Glomerular visceral epithelial cell (primary cell): ENCODE results near the gene OPRL1.

Experiments
- DNase-seq: peaks from one replicate; pipeline ENCODE4 v3.0.0-alpha.2; 2016; ENCODE audit errors: extremely low spot score

Gene OPRL1

DNA sequence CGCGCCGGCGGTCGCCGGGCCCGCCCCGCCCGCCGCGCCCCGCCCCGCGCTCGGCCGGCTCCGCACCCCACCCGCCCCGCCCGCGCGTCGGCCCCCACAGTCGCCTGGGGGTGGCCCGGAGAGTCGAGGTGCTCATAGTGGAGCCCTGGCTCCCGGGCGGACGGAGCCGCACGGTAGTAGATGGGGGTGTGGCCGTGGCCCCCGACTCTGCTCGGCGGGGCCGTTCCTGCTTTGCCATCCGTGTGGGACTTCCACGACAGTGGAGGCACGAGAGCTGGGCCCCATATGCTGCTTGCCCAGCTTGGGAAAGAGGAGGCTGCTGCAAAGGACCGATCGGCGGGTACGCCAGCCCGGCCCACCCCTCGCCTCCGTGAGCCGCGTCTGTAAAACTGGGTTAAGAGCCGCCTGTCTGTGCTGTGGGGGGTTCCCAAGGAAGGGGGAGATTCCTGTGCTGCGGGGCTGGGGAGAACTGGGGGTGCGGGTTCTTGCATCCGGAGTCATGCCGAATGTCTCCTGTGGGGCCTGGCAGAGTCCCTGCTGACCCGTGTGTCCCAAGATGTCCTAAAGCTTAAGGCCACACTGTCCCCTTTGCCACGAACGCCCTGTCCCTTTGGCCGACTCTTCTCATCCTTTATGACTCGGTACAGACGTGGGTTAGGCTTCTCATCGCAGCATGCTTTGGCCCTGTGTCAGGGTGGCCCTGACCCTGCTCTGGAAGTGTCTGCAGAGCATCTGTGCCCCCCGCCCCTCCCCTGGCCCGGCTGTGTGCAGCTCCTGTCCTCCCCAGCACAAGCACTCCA lies at the start of gene OPRL1:
OPRL1 (plus strand) TSS at position 70 of the 800 bp plus-strand sequence. CDS start 12,639 bp downstream, outside the sequence.
- DNase-seq = no peak

DNA sequence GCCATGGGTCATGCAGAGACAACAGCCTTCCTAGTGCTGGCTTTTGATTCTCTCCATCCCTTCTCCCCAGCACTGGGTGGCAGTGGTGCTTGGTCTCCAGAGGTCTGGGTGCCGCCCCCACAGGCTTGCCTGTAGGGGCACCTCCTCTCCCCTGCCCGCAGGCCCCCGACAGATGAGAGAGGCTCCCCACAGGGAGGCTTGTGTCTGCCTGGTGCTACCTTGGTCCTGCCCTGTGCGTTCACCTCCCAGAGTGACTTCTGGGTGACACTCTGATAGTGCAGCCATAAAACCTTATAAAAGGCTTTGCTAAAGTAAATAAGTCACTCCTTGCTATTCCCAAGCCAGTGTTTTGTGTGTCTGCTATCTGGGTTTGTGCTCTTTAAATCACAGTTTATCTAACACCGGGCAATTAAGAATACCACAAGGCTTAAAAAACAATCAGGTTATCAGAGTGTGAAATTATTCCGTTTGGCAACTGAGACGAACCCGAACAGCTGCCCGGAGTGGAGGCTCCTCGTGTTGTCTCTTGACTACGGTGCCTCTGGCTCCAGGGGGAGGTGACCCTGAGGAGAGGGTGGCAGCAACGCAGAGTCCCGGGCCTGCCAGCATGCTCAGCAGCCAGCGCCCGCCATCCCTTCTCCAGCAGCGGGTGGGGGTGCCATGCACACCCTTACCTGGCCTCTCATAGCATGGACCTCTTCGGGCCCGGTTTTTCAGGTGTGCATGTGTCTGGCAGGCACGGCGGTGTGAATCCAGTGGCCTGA lies 49.3 kb upstream of the OPRL1 start:
- no peak for DNase-seq

DNA sequence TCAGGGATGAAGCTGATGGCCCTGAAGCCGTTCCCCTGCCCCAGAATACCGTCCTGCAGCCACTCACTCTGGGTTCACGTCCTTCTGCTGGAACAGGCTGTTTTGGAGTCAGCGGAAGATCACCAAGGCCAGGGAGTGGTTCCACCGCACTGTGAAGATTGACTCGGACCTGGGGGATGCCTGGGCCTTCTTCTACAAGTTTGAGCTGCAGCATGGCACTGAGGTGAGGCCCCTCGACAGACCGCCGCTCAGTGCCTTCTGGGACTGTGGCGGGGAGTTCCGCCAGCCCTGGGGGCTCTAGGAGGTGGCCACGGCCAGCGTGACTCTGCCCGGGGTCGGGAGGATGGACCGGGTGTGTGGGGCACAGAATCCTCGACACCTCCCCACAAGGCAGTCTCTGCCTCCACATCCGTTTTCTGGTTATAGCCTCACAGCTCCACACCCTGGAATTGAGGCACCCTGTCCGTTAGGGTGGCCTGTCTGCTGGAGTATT lies 48.0 kb upstream of the OPRL1 start:
- no peak for DNase-seq

DNA sequence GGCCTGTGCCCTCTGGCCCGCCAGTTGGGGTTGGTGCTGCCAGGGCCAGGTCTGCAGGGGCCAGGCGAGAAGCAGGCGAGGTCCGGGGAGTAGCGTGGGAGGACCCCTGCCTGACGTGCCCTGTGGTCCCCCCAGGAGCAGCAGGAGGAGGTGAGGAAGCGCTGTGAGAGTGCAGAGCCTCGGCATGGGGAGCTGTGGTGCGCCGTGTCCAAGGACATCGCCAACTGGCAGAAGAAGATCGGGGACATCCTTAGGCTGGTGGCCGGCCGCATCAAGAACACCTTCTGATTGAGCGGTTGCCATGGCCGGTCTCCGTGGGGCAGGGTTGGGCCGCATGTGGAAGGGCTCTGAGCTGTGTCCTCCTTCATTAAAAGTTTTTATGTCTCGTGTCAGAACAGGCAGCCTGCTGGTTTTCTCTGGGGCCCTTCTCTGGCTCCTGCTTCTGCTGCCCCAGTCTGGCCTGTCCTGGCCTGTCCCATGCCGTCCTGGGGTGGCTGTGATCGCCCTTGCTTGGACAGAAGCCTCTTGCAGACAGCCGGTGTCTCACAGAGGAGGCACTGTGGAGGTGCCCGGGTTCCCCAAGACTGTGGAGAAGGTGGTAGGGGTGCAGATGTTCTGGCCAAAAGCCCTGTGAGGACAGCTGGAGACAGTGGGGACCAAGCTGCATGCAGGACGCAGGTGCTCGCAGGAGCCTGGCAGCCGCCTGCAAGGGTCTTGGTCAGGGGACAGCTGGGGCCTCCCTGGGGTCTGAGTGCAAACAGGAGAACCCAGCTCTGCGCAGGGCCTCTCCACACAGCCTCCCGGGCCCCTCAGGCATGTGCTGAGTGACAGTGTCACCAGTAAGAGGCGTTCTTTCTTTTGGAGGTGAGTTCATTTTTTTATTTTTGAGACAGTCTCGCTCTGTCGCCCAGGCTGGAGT lies 46.9 kb upstream of the OPRL1 start:
- DNase-seq = no peak

DNA sequence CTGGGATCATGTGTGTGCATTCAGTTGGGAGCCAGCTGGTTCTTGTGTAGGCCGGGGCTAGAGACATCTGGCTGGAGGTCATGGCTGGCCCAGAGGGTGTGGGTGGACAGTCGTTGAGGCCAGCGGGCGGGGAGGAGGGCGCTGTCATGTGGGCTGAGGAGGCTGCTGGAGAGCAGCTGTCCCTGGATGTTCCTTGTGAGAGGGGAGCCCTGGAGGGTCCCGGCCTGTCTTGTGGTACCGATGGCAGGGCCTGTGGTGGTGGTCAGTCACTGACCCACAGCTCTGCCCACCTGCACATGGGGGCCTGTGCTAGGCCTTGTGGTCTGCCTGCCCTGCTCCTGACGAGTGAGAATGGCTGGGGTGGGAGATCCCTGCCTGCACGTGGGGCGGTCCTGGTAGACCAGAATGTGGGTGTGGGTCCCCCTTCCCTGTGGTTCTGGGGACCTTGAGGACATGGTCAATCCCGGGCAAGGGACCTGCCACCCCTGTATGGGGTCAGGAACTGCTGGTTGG lies 45.8 kb upstream of the OPRL1 start:
- DNase-seq = no peak

DNA sequence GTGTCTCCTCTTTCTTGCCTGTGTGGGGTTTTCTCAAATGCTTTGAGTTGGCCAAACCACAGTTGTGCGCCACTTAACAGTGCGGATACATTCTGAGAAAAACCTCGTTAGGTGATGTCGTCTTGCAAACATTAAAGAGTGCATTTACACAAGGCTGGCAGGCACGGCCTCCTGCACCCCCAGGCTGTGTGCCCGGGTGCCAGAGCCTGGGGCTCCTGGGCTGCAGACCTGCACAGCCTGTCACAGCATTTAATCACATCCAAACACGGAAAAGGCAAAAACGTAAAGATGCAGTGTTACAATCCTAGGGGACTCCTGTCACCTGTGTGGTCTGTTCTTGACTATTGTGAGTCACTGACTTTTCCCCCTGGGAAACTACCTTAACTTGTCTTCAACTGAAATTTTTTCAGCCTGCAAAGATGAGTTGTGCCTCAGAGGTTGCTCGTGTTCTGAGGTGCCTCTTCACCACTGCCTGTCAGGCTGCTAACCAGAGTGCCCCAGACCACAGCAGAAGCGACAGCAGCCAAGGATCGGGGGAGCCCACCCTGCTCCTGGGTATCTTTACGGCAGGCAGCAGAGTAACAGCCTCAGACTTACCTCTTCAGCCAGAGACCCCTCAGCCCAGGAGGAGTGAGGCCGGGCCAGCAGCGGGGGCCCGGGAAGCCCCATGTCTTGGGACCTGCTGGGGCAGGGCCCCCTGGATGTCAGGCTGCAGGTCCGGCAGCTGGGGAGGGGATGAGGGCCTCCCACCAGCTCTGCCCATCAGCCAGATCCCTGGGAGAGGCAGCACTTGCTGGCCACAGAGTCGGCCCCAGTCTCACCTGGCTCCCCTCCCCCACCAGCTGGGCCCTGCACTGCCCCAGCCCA lies 44.6 kb upstream of the OPRL1 start:
- DNase-seq = no peak

DNA sequence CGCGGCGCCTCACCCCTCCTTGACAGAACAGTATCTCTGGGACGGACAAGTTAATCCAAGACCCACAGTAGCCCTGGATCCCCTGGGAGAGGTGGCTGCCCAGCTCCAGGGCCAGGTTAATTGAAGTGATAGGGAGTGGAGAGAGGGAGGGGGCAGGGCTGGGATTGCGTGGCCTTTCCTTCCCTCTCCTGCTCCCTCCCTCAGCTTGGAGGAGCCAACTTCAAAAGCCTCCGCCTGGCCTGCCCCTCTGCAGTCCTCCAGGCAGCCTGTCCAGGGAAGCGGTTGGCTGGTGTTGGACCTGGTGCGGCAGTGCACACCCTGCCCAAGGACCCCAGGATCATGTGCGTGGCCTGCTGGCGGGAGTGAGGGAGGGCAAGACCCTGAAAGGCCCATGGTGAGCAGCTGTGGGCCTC lies 43.9 kb upstream of the OPRL1 start, which contains the start of gene C20orf204:
C20orf204 (plus strand) TSS at position 250 of the 413 bp plus-strand sequence; CDS start at position 392, 142 bp downstream.
- DNase-seq = no peak

DNA sequence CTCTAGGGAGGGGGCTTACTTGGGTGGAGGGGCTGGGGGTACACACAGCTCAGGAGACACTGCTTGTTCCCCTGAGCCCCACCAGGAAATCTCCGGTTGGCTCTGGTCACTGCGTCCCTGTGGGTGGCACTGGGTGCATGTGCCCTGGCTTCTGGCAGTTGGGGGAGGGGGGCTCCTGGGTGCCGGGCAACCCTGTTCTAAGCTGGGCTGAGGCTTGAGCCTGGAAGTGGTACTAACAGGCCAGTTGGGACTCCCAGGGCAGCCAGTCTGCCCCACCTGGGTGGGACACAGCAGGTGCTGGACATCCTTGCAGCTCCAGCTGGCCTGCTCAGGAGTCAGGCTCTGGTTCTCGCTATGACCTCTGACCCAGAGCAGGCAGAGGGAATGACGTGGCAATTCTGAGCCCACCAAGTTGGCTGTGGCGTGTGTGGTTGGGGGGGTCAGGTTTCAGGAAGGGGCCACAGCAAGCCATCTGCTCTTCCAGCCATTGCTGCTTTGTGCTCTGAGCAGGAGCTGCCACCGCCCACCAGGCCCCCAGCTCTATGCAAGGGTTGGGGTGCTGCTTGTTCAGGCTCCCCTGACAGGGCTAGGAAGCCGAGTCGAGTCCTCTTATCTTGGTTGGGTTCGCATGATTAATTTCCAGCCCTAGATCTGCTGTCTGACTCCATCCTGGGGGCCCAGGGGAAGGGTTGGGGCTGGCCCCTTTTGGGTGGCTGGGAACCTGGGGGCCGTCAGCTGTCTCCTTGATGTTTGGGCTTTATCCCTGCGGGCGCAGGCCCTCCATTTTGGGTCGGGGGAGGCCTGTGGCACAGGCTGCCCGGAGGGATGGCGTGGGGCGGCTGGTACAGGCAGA lies 43.3 kb upstream of the OPRL1 start:
- no peak for DNase-seq

DNA sequence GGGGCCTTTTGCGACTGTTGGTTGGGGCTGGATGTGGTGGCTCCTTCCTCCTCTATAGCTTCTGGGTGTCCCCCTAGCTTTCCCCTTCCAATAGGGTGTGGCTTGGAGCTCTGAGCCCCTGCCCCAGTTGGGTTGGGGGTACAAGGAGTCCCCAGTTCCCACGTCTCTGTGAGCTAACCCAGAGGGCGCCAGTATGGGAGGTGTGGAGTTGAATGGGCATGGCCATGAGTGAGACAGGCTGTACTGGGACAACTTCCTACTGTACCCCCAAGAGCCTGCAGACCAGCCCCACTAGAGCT lies 42.7 kb upstream of the OPRL1 start:
- DNase-seq = no peak

DNA sequence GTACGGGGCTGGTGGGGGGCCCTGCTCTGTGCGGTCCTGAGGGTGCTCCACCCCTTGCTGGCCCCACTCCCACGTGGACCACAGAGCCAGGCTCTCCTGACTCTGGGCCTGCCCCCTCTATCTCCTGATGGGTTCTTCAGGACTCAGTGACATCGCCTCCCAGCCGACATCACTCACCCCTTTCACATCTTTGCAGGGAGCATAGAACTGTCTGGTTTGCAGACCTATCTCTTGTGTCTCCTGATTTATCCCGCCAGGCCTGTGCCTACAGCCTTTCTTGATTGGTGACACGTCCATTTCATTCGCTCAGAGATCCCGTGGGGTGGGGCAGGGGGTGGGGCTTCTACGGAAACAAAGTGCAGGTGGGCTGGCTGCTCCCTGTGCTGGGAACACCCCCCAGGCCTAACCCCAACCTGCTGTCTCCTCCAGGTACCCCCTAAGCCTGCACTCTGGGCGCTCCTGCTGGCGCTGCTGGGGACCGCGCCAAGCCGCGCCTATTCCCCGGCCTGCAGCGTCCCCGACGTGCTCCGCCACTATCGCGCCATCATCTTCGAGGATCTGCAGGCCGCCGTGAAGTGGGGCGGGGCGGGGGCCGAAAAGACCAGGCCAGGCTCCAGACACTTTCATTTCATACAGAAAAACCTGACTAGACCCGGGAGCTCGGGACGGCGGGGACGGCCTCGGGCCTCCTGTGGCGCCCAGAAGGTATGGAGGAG lies 42.2 kb upstream of the OPRL1 start:
- DNase-seq = no peak

DNA sequence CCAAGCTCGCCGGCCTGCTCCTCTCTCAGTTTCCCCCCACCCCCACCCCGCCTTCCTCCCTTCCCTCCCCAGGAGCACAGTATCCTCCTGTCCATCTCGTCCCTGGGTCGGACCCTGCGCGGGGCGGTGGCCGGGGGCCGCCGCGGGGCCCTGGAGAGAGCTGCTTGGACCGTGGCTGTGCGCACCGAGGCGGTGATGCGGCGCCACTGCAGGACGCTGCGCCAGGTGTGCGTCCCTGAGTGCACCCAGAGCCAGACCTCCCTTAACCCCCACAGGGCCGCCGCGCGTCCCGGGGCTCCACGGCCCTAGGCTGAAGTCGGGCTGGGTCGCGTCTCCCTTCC lies 41.7 kb upstream of the OPRL1 start:
- DNase-seq = no peak

DNA sequence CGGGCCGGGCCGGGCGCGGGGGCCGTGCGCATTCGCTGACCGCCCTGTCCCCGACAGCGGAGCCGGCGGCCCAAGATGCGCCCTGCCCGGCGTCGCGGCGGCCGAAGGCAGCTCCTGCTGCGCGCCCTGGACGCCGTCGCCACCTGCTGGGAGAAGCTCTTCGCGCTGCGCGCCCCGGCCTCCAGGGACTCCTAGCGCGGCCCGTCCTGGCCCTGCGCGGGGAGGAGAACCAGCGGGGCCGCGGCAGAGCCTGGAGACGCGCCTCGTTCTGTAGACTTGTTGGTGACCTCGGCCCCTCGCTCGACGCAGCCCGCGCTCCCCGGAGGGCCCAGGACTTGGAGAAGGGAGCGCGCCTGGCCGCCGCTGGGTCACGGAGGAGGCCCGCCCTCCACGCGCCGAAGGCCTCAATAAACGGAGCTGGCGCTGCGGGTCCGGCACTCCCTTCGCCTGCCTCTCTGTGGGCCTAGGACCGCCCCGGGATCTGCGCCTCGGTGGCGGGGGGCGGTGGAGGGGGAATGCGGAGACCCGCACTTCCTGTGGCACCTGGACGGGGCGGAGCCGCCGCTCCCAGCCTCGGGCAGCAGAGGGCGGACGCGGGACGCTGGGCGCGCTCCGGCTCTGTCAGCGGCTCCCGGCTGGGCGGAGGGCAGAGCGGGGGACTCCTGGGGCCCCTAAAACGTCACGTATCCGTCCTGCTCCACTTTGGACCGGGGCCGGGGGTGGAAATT lies 41.2 kb upstream of the OPRL1 start:
- peak; percentile 78 for DNase-seq

DNA sequence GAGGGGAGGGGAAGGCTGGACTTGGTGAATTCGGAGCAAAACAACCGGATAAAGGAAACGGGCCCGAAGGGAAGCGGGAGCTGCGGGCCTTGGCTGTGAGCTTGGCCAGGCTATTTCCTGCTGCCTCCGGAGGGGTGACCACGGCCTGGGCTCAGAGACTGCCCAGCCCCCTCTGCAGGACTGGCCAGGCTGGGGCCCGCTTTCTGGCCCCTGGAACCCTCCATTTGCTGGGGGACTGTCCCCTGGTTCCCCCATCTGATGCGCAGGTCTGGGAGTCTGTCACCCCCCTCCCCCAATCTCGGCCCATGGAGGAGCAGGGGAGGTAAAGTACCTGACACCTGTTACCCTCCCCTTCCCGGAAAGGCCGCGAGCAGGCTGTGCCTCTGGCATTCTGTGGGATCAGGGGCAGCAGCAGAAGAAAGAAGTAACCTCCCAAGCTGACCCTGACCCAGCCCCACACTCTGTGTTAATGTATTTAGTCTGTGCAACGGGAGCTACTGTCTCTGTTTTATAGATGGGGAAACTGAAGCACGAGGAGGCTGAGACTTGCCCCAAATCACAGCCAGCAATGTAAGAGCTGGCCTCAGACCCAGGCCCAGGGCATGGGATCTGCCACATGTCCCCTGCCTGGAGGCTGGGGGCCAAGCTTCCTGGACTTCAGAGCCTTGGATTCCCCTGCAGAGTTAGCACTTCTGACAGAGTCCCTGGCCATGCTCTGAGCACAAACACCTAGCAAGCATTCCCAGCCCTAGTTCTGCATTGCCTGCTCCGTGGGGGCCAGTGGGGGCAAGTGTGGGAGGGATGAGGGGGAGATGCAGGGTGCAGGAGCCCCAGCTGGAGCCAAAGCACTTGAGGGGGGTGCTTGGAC lies 40.4 kb upstream of the OPRL1 start:
- DNase-seq = no peak

DNA sequence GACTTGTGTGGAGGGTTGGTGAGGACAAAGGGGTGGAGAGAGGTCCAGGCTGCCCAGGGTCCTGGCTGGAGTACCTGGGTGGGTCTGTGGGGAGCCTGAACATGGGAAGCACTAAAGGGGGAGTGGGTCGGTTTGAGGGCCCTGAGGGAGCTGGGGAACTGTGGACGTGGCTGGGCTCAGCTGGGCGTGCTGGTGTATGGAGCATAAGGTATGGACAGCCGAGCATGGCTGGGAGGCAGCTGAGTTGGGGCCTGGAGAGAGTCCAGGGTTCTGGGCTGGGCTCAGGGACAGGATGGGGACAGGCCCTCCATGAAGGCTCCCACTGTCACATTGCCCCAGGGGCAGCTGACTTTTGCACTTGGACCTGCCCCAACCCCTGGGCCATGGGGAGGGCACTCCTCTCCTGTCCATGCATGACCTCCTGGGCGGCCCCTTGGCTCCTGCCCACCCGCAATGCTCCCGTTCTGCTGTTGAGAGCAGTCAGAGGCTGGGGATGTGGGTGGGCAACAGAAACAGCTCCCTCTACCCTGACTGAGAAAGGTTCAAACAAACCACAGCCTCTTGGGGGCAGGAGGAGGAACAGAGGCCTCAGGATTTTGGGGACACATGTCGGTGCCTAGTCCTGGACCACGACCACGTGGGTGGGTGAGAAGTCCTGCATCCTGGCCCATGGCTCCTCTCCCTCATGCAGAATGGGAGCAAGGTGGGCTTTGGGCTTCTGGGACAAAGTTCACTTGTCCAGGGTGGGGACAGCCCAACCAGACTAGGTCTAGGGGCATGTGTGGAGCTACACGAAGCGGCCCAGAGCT lies 39.4 kb upstream of the OPRL1 start:
- no peak for DNase-seq

DNA sequence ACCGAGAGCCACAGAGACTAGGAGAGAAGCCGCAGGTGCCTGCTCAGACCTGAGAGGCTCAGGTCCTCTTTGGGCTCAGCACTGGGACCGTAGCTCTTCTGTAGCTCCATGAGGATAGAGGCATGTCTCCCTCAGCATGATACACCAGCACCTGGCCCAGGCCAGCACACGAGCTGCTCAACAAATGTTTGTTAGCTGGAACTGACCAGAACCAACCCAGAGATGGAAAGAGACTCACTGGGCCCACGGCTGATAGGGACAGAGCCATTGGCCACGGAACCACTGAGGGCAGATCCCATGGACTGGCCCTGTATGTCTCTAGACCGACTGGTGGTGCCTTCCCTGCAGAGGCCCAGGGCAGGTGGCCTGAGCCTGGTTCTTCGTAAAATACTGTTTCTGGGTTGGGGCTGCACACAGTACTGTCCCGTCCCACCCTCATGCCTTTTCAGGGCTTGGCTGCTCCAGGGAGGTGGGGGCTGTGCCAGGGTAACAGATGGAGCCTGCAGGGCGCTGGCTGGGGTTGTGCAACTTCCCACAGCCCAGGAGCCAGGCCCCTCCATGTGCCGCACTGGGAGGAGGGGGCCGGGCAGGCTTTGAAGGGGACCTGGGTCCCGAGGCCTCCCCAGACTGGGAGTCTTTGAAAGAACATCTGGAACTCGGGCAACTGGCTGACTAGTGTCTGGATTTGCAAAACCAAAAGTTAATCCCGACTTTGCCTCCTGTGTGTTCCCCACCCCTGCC lies 38.7 kb upstream of the OPRL1 start:
- no peak for DNase-seq

DNA sequence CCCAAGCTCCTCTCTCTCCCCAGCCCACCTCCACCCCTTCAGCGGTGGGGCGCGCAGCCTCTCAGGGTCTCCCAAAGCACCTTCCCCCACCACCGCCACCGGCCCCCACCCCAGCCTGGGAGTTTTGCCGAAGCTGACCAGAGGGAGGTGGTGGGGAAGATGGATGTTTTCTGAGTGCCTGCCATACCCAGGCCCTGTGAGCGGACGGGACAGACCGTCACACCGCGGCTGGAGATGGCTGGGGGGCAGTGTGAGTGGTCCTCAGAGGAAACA lies 38.2 kb upstream of the OPRL1 start:
- DNase-seq = no peak
